Epithelial cell of alveolus of lung (primary cell): Measurements from ENCODE around the gene NDEL1. TPM values are rescaled to one million over a fixed set of nuclear protein-coding genes. Genes with fewer than 3 reads are reported as not detected.

Experiments used
- total RNA-seq: library from RNA; depleted of rRNA; stranded (reverse); fragments of >200 nt; gene quantifications from 2 replicates; pipeline ENCODE4 v1.2.1, GENCODE V29; 2015

The NDEL1 gene, protein sequence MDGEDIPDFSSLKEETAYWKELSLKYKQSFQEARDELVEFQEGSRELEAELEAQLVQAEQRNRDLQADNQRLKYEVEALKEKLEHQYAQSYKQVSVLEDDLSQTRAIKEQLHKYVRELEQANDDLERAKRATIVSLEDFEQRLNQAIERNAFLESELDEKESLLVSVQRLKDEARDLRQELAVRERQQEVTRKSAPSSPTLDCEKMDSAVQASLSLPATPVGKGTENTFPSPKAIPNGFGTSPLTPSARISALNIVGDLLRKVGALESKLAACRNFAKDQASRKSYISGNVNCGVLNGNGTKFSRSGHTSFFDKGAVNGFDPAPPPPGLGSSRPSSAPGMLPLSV
- total RNA-seq = 48.0 and 55.3 TPM in 2 replicates

DNA sequence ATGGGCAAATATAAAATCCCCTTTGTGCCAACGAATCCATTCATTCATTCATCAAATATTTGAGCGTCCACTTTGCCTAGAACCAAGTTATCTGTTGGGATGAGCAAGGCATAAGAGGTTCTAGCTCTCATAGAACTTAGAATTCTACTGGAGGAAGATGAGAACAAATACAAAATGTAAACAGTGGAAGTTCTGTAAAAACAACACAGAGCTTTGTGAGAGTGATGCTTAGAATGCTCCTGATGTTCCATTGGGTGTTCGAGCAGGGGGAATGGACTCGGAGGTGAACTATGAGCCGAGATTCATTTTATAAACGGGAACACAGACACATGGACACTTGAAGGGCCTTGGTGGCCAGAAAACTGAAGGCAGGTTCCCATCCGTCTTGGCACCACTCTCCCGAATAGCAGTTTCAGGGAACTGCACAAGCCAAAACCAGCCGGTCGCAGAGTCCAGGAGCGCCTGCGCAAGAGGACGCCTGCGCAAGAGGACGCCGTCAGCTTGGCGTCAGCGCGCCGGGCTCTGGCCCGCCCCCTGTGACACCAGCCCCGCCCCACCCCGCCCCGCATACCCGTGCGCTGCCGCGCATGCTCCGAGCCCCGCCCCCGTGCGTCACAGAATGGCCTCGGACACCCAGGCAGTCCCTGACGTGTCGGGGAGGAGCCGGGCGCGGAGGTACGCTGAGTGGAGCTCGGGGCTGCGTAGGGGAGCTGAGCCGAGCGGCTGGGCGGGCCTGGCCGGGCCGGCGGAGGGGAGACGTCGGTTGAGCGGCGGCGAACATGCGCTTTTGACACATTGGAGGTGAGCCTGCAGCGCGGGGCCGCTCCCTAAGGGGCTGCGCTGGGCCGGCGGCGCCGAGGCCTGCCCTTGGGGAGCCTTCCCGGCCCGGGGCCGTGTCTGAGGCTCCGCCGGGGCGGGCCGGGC is at the start of gene NDEL1:
Gene NDEL1 (plus strand): TSS at position 640 of the 924 bp plus-strand sequence. CDS start 8,388 bp downstream, outside the sequence.

DNA sequence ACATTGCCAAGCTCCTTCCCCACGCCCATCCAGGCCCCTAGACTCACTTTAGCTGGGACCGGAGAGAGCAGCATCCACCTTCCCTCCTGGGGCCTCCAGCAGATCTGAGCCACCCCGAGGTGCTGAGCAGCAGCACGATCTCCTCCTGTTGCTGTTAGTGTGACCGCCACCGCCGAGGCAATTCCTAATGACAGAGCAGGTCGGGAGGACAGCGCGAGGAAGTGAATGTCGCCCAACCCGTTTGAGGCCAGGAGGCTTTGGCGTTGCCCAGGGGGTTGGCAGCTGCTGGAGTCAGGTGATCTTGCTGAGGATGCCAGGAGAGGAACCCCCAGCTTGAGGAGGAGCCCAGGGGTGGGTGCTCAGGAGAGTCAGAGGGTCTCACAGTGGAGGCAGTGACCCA is 38.0 kb upstream of the NDEL1 start, which contains the start of gene RNF222:
Gene RNF222 (minus strand): TSS at position 192 of the 400 bp plus-strand sequence. CDS start 4,366 bp downstream, outside the sequence.

Other genes starting within 250 kb of the NDEL1 start
- 11.3 and 12.2 TPM in 2 replicates for gene BORCS6, start 245.7 kb upstream of the NDEL1 start, total RNA-seq
- 23.6 and 53.7 TPM in 2 replicates for gene AURKB, start 225.3 kb upstream of the NDEL1 start, total RNA-seq
- 8.8 and 11.4 TPM in 2 replicates for gene CTC1, start 187.8 kb upstream of the NDEL1 start, total RNA-seq
- gene PFAS, start 186.6 kb upstream of the NDEL1 start, total RNA-seq = 17.1 and 45.5 TPM in 2 replicates
- 18.1 and 19.7 TPM in 2 replicates for gene RANGRF, start 147.2 kb upstream of the NDEL1 start, total RNA-seq
- 0.91 and 1.4 TPM in 2 replicates for gene SLC25A35, start 140.5 kb upstream of the NDEL1 start, total RNA-seq
- 0.48 and 2.3 TPM in 2 replicates for gene ARHGEF15, start 125.6 kb upstream of the NDEL1 start, total RNA-seq
- gene ODF4, start 96.0 kb upstream of the NDEL1 start, total RNA-seq = not detected in 2 replicates
- gene RPL26, start 52.7 kb upstream of the NDEL1 start, total RNA-seq = 3,504 and 6,849 TPM in 2 replicates
- gene RNF222, start 38.1 kb upstream of the NDEL1 start, total RNA-seq = not detected in 2 replicates
- gene MYH10, start 194.8 kb downstream of the NDEL1 start, total RNA-seq = 43.0 and 62.6 TPM in 2 replicates